GM10248 (cell line): ENCODE data around the gene ADK.

Experiments
- CTCF ChIA-PET: fragments of 300-600 bp; sonication (Branson Sonifier 250); formaldehyde crosslinking; extraction: SDS; loops from one replicate; lab custom pipeline; 2021; ENCODE audit warnings: antibody characterized with exemption; lab: Yijun Ruan, JAX
- POLR2A ChIA-PET: fragments of 350-650 bp; sonication (Branson Sonifier 250); formaldehyde crosslinking; extraction: SDS; loops from one replicate; lab custom pipeline; 2020; ENCODE audit warnings: antibody characterized with exemption; lab: Yijun Ruan, JAX
- DNase-seq: peaks from one replicate; pipeline ENCODE4 v3.0.0; 2012; ENCODE audit errors: extremely low spot score
- CTCF ChIP-seq: IDR thresholded peaks from 2 replicates; pipeline ENCODE4 v1.5.1; 2012; ENCODE audit warnings: mild to moderate bottlenecking, low read depth; ENCODE audit errors: extremely low read depth, missing control alignments, control extremely low read depth

Gene ADK

GRCh38 chr10:74690393-74690792 is 539.4 kb downstream of the ADK start:
- CTCF ChIA-PET: interaction anchor here (1.1 to 3.4 kb wide), 5 partner anchors 9 to 411 kb away, joined by 3 to 15 read pairs (median 3); no protein-coding TSS in a partner anchor
- no peak for DNase-seq
- POLR2A ChIA-PET: no interaction called here
- TF ChIP-seq CTCF: no peak

GRCh38 chr10:74691164-74691563 is 540.1 kb downstream of the ADK start:
- CTCF ChIA-PET: interaction anchor here (1.1 to 3.4 kb wide), 5 partner anchors 9 to 45 kb away, joined by 3 to 15 read pairs (median 5); no protein-coding TSS in a partner anchor
- DNase-seq: no peak
- POLR2A ChIA-PET: no interaction called here
- TF ChIP-seq CTCF: no peak

GRCh38 chr10:74704629-74705357 is 553.8 kb downstream of the ADK start:
- ChIA-PET CTCF (interaction anchor here (0.7 to 2.0 kb wide), 5 partner anchors 9 to 35 kb away, joined by 3 to 8 read pairs (median 4); no protein-coding TSS in a partner anchor), POLR2A (no interaction called here)
- TF ChIP-seq CTCF: no peak
- no peak for DNase-seq

- TF ChIP-seq CTCF: no peak
- ChIA-PET POLR2A (interaction anchor here (0.6 kb wide), 1 partner anchor 23 kb away, joined by 7 read pairs; no protein-coding TSS in a partner anchor), CTCF (interaction anchor here (1.6 kb wide), 1 partner anchor 12 kb away, joined by 3 read pairs; no protein-coding TSS in a partner anchor)
- DNase-seq: no peak
These were observed 554.4 kb downstream of the ADK start for GRCh38 chr10:74705358-74705980.

- POLR2A ChIA-PET: no interaction called here
- TF ChIP-seq CTCF: no peak
- CTCF ChIA-PET: interaction anchor here (1.0 kb wide), 1 partner anchor 10 kb away, joined by 4 read pairs; no protein-coding TSS in a partner anchor
- DNase-seq: no peak
These were observed 555.9 kb downstream of the ADK start for GRCh38 chr10:74706966-74707365.

- TF ChIP-seq CTCF: no peak
- CTCF ChIA-PET: interaction anchor here (1.0 kb wide), 1 partner anchor 12 kb away, joined by 3 read pairs; no protein-coding TSS in a partner anchor
- DNase-seq: no peak
- POLR2A ChIA-PET: interaction anchor here (0.6 kb wide), 1 partner anchor 431 kb away, joined by 6 read pairs; no protein-coding TSS in a partner anchor
These were observed 557.2 kb downstream of the ADK start for GRCh38 chr10:74708246-74708645.
